Measurements from ENCODE around the gene SNORC. TPM values are rescaled to one million over a fixed set of nuclear protein-coding genes. Genes with fewer than 3 reads are reported as not detected.

SNORC gene
- total and polyA plus RNA-seq, 2 of the 13 experiments (the other 11 are each of a cell fraction or from before 2014, with no cell fraction given), result 59.1 to 86.1 TPM

GRCh38 chr2:232873909-232874641, 4.0 kb downstream of the SNORC start (continued):
- TF ChIP-seq, protein P1, sequence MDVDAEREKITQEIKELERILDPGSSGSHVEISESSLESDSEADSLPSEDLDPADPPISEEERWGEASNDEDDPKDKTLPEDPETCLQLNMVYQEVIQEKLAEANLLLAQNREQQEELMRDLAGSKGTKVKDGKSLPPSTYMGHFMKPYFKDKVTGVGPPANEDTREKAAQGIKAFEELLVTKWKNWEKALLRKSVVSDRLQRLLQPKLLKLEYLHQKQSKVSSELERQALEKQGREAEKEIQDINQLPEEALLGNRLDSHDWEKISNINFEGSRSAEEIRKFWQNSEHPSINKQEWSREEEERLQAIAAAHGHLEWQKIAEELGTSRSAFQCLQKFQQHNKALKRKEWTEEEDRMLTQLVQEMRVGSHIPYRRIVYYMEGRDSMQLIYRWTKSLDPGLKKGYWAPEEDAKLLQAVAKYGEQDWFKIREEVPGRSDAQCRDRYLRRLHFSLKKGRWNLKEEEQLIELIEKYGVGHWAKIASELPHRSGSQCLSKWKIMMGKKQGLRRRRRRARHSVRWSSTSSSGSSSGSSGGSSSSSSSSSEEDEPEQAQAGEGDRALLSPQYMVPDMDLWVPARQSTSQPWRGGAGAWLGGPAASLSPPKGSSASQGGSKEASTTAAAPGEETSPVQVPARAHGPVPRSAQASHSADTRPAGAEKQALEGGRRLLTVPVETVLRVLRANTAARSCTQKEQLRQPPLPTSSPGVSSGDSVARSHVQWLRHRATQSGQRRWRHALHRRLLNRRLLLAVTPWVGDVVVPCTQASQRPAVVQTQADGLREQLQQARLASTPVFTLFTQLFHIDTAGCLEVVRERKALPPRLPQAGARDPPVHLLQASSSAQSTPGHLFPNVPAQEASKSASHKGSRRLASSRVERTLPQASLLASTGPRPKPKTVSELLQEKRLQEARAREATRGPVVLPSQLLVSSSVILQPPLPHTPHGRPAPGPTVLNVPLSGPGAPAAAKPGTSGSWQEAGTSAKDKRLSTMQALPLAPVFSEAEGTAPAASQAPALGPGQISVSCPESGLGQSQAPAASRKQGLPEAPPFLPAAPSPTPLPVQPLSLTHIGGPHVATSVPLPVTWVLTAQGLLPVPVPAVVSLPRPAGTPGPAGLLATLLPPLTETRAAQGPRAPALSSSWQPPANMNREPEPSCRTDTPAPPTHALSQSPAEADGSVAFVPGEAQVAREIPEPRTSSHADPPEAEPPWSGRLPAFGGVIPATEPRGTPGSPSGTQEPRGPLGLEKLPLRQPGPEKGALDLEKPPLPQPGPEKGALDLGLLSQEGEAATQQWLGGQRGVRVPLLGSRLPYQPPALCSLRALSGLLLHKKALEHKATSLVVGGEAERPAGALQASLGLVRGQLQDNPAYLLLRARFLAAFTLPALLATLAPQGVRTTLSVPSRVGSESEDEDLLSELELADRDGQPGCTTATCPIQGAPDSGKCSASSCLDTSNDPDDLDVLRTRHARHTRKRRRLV (CRISPR knock-in tag; IDR thresholded peaks at IDR 0.05), result no peak
- TF ChIP-seq NR2C2 (CRISPR knock-in tag; IDR thresholded peaks at IDR 0.05; ENCODE audit: borderline replicate concordance) (0 out of 2 replicates have a peak, but pooled peaks have one; percentile 53), SOX5 (CRISPR knock-in tag; IDR thresholded peaks at IDR 0.05; ENCODE audit: borderline replicate concordance) (no peak), ZNF138 (CRISPR knock-in tag; IDR thresholded peaks at IDR 0.05; ENCODE audit: low read depth) (0 out of 2 replicates have a peak, but pooled peaks have one; percentile 27), AGO2 (optimal IDR thresholded peaks at IDR 0.05; ENCODE audit: low read depth, low read length) (no peak), SMYD3 (CRISPR knock-in tag; IDR thresholded peaks at IDR 0.05) (0 out of 2 replicates have a peak, but pooled peaks have one; percentile 42), SNRNP70 (IDR thresholded peaks at IDR 0.05; ENCODE audit: low read depth, low read length) (no peak), ZNF331 (CRISPR knock-in tag; IDR thresholded peaks at IDR 0.05) (0 out of 2 replicates have a peak, but pooled peaks have one; percentile 12), ZBTB1 (CRISPR knock-in tag; IDR thresholded peaks at IDR 0.05; ENCODE audit: borderline replicate concordance) (no peak), ARNT2 (CRISPR knock-in tag; IDR thresholded peaks at IDR 0.05; ENCODE audit: low read depth) (no peak), ZNF383 (CRISPR knock-in tag; IDR thresholded peaks at IDR 0.05; ENCODE audit: borderline replicate concordance) (0 out of 2 replicates have a peak, but pooled peaks have one; percentile 39), STAG1 (CRISPR knock-in tag; IDR thresholded peaks at IDR 0.05) (no peak)
